SK-N-SH treated with all-trans-retinoic acid at 6 μM for 48 hours (cell line): ENCODE data around the gene PHKA2.

Source experiments
- ATAC-seq: fragments of 200-7000 bp; cut with Tn5 transposase; 3 replicates; pipeline ENCODE4 v1.9.1; 2020; ENCODE audit warnings: mild to moderate bottlenecking, moderate library complexity
- ARNTL ChIP-seq: fragments of 450-650 bp; formaldehyde crosslinking; IDR thresholded peaks from 2 replicates; pipeline ENCODE4 v1.5.0; 2020; ENCODE audit warnings: low read depth, mild to moderate bottlenecking, moderate library complexity, borderline replicate concordance
- BACH2 ChIP-seq: fragments of 250-450 bp; sonication (Bioruptor Pico); IDR thresholded peaks from 2 replicates; pipeline ENCODE4 v1.9.0; 2021; ENCODE audit warnings: mild to moderate bottlenecking, borderline replicate concordance
- ESRRG ChIP-seq: fragments of 250-450 bp; sonication (Bioruptor Pico); IDR thresholded peaks from 2 replicates; pipeline ENCODE4 v1.6.1; 2021; ENCODE audit warnings: mild to moderate bottlenecking
- GLIS3 ChIP-seq: fragments of 250-450 bp; sonication (Bioruptor Pico); IDR thresholded peaks from 2 replicates; pipeline ENCODE4 v1.5.0; 2020; ENCODE audit warnings: mild to moderate bottlenecking, moderate library complexity
- ISL1 ChIP-seq: fragments of 250-450 bp; sonication (Bioruptor Pico); IDR thresholded peaks from 2 replicates; pipeline ENCODE4 v2.1.2; 2022; ENCODE audit warnings: mild to moderate bottlenecking, moderate library complexity
- OSR1 ChIP-seq: fragments of 250-450 bp; sonication (Bioruptor Pico); IDR thresholded peaks from 2 replicates; pipeline ENCODE4 v1.8.0; 2022; ENCODE audit warnings: moderate library complexity, mild to moderate bottlenecking, inconsistent platforms
- PATZ1 ChIP-seq: fragments of 250-450 bp; sonication (Bioruptor Pico); IDR thresholded peaks from 2 replicates; pipeline ENCODE4 v1.8.0; 2020; ENCODE audit warnings: mild to moderate bottlenecking, moderate library complexity, borderline replicate concordance
- PPARA ChIP-seq: fragments of 250-450 bp; sonication (Bioruptor Pico); IDR thresholded peaks from 2 replicates; pipeline ENCODE4 v1.5.0; 2020; ENCODE audit warnings: mild to moderate bottlenecking, borderline replicate concordance
- RARB ChIP-seq: fragments of 250-450 bp; sonication (Bioruptor Pico); IDR thresholded peaks from 2 replicates; pipeline ENCODE4 v1.8.0; 2021; ENCODE audit warnings: mild to moderate bottlenecking, moderate library complexity
- SNAI2 ChIP-seq: fragments of 250-450 bp; sonication (Bioruptor Pico); IDR thresholded peaks from 2 replicates; pipeline ENCODE4 v1.5.0; 2020; ENCODE audit warnings: mild to moderate bottlenecking, moderate library complexity
- TSHZ2 ChIP-seq: fragments of 250-450 bp; sonication (Bioruptor Pico); IDR thresholded peaks from 2 replicates; pipeline ENCODE4 v1.5.0; 2020; ENCODE audit warnings: mild to moderate bottlenecking, moderate library complexity
- ZC3H10 ChIP-seq: fragments of 250-450 bp; sonication (Bioruptor Pico); IDR thresholded peaks from 2 replicates; pipeline ENCODE4 v1.5.1; 2021; ENCODE audit warnings: mild to moderate bottlenecking, moderate library complexity
- ZFP3 ChIP-seq: fragments of 250-450 bp; sonication (Bioruptor Pico); IDR thresholded peaks from 2 replicates; pipeline ENCODE4 v1.5.0; 2020; ENCODE audit warnings: mild to moderate bottlenecking, moderate library complexity
- ZNF565 ChIP-seq: fragments of 450-650 bp; formaldehyde crosslinking; conservative IDR thresholded peaks from 2 replicates; pipeline ENCODE4 v1.5.0; 2020; ENCODE audit warnings: low read depth, mild to moderate bottlenecking, moderate library complexity
- ZNF8 ChIP-seq: fragments of 450-650 bp; formaldehyde crosslinking; IDR thresholded peaks from 2 replicates; pipeline ENCODE4 v1.5.0; 2020; ENCODE audit warnings: mild to moderate bottlenecking, moderate library complexity
- TF ChIP-seq, protein P1 (sequence below): fragments of 250-450 bp; sonication (Bioruptor Pico); IDR thresholded peaks from 2 replicates; pipeline ENCODE4 v1.5.1; 2021; ENCODE audit warnings: mild to moderate bottlenecking, moderate library complexity
- TF ChIP-seq, protein P2 (sequence below): fragments of 250-450 bp; sonication (Bioruptor Pico); IDR thresholded peaks from 2 replicates; pipeline ENCODE4 v1.8.0; 2021; ENCODE audit warnings: low read depth, mild to moderate bottlenecking, moderate library complexity, borderline replicate concordance
- TF ChIP-seq, protein P3 (sequence below): fragments of 250-450 bp; sonication (Bioruptor Pico); IDR thresholded peaks from 2 replicates; pipeline ENCODE4 v1.5.1; 2020; ENCODE audit warnings: low read depth, mild to moderate bottlenecking, moderate library complexity

Gene PHKA2

DNA sequence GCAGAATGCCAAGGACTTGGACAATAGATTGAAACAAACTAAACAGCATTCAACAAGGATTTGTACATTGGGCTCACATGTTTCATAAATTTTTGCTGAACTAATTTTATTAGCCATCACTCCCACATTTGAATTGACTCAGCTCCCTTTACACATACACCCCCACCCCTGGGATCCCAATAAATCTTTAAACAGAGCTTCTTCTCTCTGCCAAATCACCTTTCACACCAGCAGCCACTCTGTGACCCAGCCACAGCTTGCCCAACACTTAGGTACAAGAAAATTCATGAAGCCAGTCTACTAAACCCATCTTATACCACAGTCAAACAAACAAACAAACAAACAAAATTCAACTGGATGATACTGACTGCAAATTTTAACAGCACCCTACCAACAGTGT lies 21.6 kb downstream of the PHKA2 start:
- no peak for ATAC-seq
- no peak for TF ChIP-seq ZC3H10 (CRISPR knock-in tag)
- TF ChIP-seq RARB (CRISPR knock-in tag) = no peak
- TF ChIP-seq ESRRG (CRISPR knock-in tag) = no peak
- no peak for TF ChIP-seq ISL1 (CRISPR knock-in tag)
- TF ChIP-seq TSHZ2 (CRISPR knock-in tag) = no peak
- no peak for TF ChIP-seq ZFP3 (CRISPR knock-in tag)
- no peak for TF ChIP-seq GLIS3
- no peak for TF ChIP-seq PATZ1 (CRISPR knock-in tag)
- no peak for TF ChIP-seq PPARA (CRISPR knock-in tag)
- no peak for TF ChIP-seq OSR1
- TF ChIP-seq, protein P1, sequence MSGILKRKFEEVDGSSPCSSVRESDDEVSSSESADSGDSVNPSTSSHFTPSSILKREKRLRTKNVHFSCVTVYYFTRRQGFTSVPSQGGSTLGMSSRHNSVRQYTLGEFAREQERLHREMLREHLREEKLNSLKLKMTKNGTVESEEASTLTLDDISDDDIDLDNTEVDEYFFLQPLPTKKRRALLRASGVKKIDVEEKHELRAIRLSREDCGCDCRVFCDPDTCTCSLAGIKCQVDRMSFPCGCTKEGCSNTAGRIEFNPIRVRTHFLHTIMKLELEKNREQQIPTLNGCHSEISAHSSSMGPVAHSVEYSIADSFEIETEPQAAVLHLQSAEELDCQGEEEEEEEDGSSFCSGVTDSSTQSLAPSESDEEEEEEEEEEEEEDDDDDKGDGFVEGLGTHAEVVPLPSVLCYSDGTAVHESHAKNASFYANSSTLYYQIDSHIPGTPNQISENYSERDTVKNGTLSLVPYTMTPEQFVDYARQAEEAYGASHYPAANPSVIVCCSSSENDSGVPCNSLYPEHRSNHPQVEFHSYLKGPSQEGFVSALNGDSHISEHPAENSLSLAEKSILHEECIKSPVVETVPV (CRISPR knock-in tag) = no peak
- TF ChIP-seq ZNF8 (CRISPR knock-in tag) = no peak
- TF ChIP-seq BACH2 (CRISPR knock-in tag) = no peak
- TF ChIP-seq, protein P2, sequence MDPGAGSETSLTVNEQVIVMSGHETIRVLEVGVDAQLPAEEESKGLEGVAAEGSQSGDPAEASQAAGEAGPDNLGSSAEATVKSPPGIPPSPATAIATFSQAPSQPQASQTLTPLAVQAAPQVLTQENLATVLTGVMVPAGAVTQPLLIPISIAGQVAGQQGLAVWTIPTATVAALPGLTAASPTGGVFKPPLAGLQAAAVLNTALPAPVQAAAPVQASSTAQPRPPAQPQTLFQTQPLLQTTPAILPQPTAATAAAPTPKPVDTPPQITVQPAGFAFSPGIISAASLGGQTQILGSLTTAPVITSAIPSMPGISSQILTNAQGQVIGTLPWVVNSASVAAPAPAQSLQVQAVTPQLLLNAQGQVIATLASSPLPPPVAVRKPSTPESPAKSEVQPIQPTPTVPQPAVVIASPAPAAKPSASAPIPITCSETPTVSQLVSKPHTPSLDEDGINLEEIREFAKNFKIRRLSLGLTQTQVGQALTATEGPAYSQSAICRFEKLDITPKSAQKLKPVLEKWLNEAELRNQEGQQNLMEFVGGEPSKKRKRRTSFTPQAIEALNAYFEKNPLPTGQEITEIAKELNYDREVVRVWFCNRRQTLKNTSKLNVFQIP (CRISPR knock-in tag) = no peak
- TF ChIP-seq ZNF565 (CRISPR knock-in tag) = no peak
- no peak for TF ChIP-seq SNAI2

- TF ChIP-seq ARNTL (CRISPR knock-in tag) (no peak), PPARA (CRISPR knock-in tag) (no peak), RARB (CRISPR knock-in tag) (no peak)
- TF ChIP-seq, protein P2 (CRISPR knock-in tag) = no peak
- TF ChIP-seq, protein P1 (CRISPR knock-in tag) = no peak
- TF ChIP-seq, protein P3, sequence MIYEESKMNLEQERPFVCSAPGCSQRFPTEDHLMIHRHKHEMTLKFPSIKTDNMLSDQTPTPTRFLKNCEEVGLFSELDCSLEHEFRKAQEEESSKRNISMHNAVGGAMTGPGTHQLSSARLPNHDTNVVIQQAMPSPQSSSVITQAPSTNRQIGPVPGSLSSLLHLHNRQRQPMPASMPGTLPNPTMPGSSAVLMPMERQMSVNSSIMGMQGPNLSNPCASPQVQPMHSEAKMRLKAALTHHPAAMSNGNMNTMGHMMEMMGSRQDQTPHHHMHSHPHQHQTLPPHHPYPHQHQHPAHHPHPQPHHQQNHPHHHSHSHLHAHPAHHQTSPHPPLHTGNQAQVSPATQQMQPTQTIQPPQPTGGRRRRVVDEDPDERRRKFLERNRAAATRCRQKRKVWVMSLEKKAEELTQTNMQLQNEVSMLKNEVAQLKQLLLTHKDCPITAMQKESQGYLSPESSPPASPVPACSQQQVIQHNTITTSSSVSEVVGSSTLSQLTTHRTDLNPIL = no peak
- ATAC-seq = no peak
Measured at GRCh38 chrX:18961686-18962085, 22.2 kb downstream of the PHKA2 start.
